Measurements from ENCODE around the gene MRPS2. TPM values are rescaled to one million over a fixed set of nuclear protein-coding genes. Genes with fewer than 3 reads are reported as not detected.

The MRPS2 gene
- total RNA-seq, 4 donors from 2014 or later = 26.5 to 47.5 (median 33.1) TPM

DNA sequence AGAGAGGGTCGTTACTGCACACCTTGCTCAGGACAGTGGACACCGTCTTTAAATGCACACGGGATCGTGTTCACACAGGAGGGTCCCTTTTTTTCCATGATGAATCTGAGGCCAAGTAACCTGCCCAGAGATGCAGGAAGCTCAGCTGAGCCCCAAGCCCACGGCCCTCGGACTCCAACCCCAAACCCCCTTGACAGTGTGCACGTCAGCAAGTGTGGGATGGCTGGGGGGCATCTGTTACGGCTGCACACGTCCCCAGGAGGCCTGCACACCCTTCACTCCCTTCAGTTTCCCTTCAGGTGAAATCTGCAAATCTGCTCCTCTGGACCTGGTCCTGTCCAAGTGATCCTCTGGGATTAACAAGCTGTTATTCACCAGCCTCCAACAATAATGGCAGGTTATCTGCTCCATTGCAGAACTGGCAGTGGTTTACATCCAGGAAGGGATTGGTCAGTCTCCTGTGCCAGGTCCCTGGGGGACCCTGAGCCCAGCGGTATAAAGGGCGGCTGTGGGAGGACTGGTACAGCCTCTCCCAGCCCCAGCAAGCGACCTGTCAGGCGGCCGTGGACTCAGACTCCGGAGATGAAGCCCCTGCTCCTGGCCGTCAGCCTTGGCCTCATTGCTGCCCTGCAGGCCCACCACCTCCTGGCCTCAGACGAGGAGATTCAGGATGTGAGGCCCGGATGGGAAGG, 20.6 kb downstream of the MRPS2 start, which contains the start of gene LCN1:
TSS of gene LCN1 (plus strand) at position 525 of the 692 bp plus-strand sequence. CDS start at position 583, 58 bp downstream.
- no peak within 1 kb of the TSS for H3K4me3 ChIP-seq (replicated peaks in 1 of 3)
- H3K36me3 ChIP-seq = no peaks in the 10 kb centered on the region
- H3K27ac ChIP-seq = no peak within 1 kb of the TSS
- intact Hi-C loops (cut with DNase I) = no loop called here
- DNase-seq = no peak
- H3K4me1 ChIP-seq = no peaks in the 10 kb centered on the region
- 78 to 83% methylated on average over 18 of the region's 18 CpGs for WGBS, 2 donors
- TF ChIP-seq, protein P1, sequence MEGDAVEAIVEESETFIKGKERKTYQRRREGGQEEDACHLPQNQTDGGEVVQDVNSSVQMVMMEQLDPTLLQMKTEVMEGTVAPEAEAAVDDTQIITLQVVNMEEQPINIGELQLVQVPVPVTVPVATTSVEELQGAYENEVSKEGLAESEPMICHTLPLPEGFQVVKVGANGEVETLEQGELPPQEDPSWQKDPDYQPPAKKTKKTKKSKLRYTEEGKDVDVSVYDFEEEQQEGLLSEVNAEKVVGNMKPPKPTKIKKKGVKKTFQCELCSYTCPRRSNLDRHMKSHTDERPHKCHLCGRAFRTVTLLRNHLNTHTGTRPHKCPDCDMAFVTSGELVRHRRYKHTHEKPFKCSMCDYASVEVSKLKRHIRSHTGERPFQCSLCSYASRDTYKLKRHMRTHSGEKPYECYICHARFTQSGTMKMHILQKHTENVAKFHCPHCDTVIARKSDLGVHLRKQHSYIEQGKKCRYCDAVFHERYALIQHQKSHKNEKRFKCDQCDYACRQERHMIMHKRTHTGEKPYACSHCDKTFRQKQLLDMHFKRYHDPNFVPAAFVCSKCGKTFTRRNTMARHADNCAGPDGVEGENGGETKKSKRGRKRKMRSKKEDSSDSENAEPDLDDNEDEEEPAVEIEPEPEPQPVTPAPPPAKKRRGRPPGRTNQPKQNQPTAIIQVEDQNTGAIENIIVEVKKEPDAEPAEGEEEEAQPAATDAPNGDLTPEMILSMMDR (IDR thresholded peaks at IDR 0.05) = no peak
- TF ChIP-seq POLR2A (IDR thresholded peaks at IDR 0.05) = no peak
- no peaks in the 10 kb centered on the region for H3K27me3 ChIP-seq
- H3K9me3 ChIP-seq = no peaks in the 10 kb centered on the region

DNA sequence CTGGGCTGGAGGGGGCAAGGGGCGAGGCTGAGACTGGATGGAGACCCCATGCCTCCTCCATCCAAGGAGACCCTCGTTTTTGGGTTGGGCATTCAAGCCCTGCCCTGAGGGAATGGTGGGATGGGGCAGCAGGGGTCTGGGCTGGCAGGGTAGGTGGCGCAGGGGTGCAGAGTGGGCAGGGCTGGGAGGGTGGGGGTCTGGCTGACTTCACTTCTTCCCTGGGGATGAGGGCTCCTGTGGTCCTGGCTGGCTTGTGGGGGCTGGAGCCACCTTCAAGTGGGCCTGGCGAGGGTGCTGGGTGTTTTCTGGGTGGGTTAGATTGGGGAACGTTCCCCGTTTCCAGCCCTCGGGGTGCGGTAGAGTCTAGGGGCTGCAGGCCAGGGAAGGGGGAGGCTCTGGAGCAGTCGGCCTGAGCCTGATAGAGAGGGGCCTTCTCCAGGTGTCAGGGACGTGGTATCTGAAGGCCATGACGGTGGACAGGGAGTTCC, 21.2 kb downstream of the MRPS2 start:
- H3K27me3 ChIP-seq = no peaks in the 10 kb centered on the region
- H3K4me1 ChIP-seq = no peaks in the 10 kb centered on the region
- 77 to 84% methylated on average over 8 to 11 of the region's 11 CpGs for WGBS, 2 donors
- TF ChIP-seq, protein P1 (IDR thresholded peaks at IDR 0.05) = no peak
- TF ChIP-seq POLR2A (IDR thresholded peaks at IDR 0.05) = no peak
- no peaks in the 10 kb centered on the region for H3K9me3 ChIP-seq
- no peaks in the 10 kb centered on the region for H3K36me3 ChIP-seq
- intact Hi-C loops (cut with DNase I) = no loop called here
- no peak overlapping the region for H3K4me3 ChIP-seq (replicated peaks in 1 of 3)
- no peak for DNase-seq
- H3K27ac ChIP-seq = no peak overlapping the region

GRCh38 chr9:135522137-135522877, 21.8 kb downstream of the MRPS2 start:
- Histone ChIP-seq H3K9me3 (no peaks in the 10 kb centered on the region), H3K4me1 (no peaks in the 10 kb centered on the region), H3K4me3 (replicated peaks in 1 of 3) (no peak overlapping the region), H3K27me3 (no peaks in the 10 kb centered on the region), H3K36me3 (no peaks in the 10 kb centered on the region), H3K27ac (no peak overlapping the region)
- 53 to 71% methylated on average over 12 to 15 of the region's 16 CpGs for WGBS, 2 donors
- intact Hi-C loops (cut with DNase I) = no loop called here
- DNase-seq = no peak
- no peak for TF ChIP-seq POLR2A (IDR thresholded peaks at IDR 0.05)
- TF ChIP-seq, protein P1 (IDR thresholded peaks at IDR 0.05) = no peak

- no peak for TF ChIP-seq POLR2A (IDR thresholded peaks at IDR 0.05)
- TF ChIP-seq, protein P1 (IDR thresholded peaks at IDR 0.05) = no peak
- Histone ChIP-seq H3K4me1 (no peaks in the 10 kb centered on the region), H3K27me3 (no peaks in the 10 kb centered on the region), H3K4me3 (replicated peaks in 1 of 3) (no peak overlapping the region), H3K9me3 (no peaks in the 10 kb centered on the region), H3K27ac (no peak overlapping the region), H3K36me3 (no peaks in the 10 kb centered on the region)
- whole genome bisulfite sequencing, 2 donors = 68 to 70% methylated on average over 14 to 16 of the region's 17 CpGs
- intact Hi-C loops (cut with DNase I) = no loop called here
- DNase-seq = no peak
These were observed 22.4 kb downstream of the MRPS2 start for GRCh38 chr9:135522931-135523330.
